Mucosa of descending colon (tissue), 3 donors: ENCODE data around the gene TMSB10. TPM values are rescaled to one million over a fixed set of nuclear protein-coding genes. Genes with fewer than 3 reads are reported as not detected.
A peak's percentile ranks its signal among the peaks of the same experiment; 100 is the strongest.
"Not testable (repeated sequence)": the region's sequence is repeated elsewhere in the genome, so short reads cannot be mapped to it uniquely, and the experiment has no call there.

Experiments
- ATAC-seq: fragments of 200-7000 bp; cut with Tn5 transposase; one replicate; pipeline ENCODE4 v1.9.1; 2020; ENCODE audit warnings: mild to moderate bottlenecking, moderate library complexity
- DNase-seq, 3 donors: peaks; one replicate each; pipeline ENCODE4 v3.0.0-alpha.2; 2020
- H3K36me3 ChIP-seq: fragments of 200-600 bp; one replicate; pipeline ENCODE4 v1.8.0; 2021; ENCODE audit warnings: low read depth, mild to moderate bottlenecking
- H3K4me1 ChIP-seq: fragments of 200-600 bp; one replicate; pipeline ENCODE4 v1.8.0; 2021; ENCODE audit warnings: low read depth, mild to moderate bottlenecking
- H3K4me3 ChIP-seq: fragments of 200-600 bp; one replicate; pipeline ENCODE4 v1.8.0; 2021; ENCODE audit warnings: mild to moderate bottlenecking
- H3K9me3 ChIP-seq: fragments of 200-600 bp; one replicate; pipeline ENCODE4 v1.8.0; 2021; ENCODE audit warnings: mild to moderate bottlenecking
- CTCF ChIP-seq: fragments of 200-600 bp; IDR thresholded peaks from one replicate; pipeline ENCODE4 v1.8.0; 2022; ENCODE audit warnings: antibody characterized with exemption, mild to moderate bottlenecking
- intact Hi-C, 2 donors: fragments of 100-400 bp; cut with DNase I in 1 of 2; cut with micrococcal nuclease in 1 of 2; formaldehyde crosslinking; loops; one replicate each; pipeline versions ENCODE4 v1.11.0 to v1.11.1; 2022; cut with DNase I, micrococcal nuclease
- total RNA-seq, 3 donors: library from RNA; stranded (reverse); fragmentation: NEBNext Ultra II Directional in 2 of 3; extraction: Animal tissue kit (Norgen Biotek cat#: 25700) in 2 of 3; gene quantifications; one replicate each; pipeline versions ENCODE4 v1.2.1 to v1.2.4, GENCODE V29; 2021 to 2023
- donor health status: DM: no; HTN: no; CAD: no; lungs with moderate emphysema.
- donor health status: DM: no; HTN: no; CAD: no.
- donor health status: DM: no; HTN: yes; CAD: no.

TMSB10 gene
- total RNA-seq, 3 donors from 2014 or later: 798 to 2,724 (median 1,605) TPM

GRCh38 chr2:84858937-84859336, 46.5 kb upstream of the TMSB10 start:
- Histone ChIP-seq H3K36me3 (no peaks in the 10 kb centered on the region), H3K4me3 (no peak overlapping the region), H3K4me1 (peaks cover 21% of the 10 kb centered on the region), H3K9me3 (no peaks in the 10 kb centered on the region)
- ATAC-seq: peak; percentile 39
- TF ChIP-seq CTCF: no peak
- intact Hi-C loops: no loop called here
- DNase-seq: no peak

- TF ChIP-seq CTCF: no peak
- H3K36me3 ChIP-seq: no peaks in the 10 kb centered on the region
- DNase-seq: no peak
Observed at GRCh38 chr2:84861539-84861938, 43.9 kb upstream of the TMSB10 start.

GRCh38 chr2:84862006-84862405, 43.5 kb upstream of the TMSB10 start:
- intact Hi-C loops: no loop called here
- no peak for TF ChIP-seq CTCF

More at GRCh38 chr2:84861539-84861938, 43.9 kb upstream of the TMSB10 start:
- intact Hi-C loops: no loop called here
- no peak overlapping the region for H3K4me3 ChIP-seq
- H3K4me1 ChIP-seq: peaks cover 20% of the 10 kb centered on the region
- no peaks in the 10 kb centered on the region for H3K9me3 ChIP-seq
- ATAC-seq: no peak

GRCh38 chr2:84865181-84865783, 40.2 kb upstream of the TMSB10 start:
- Histone ChIP-seq H3K36me3 (no peaks in the 10 kb centered on the region), H3K4me3 (no peak overlapping the region), H3K9me3 (no peaks in the 10 kb centered on the region), H3K4me1 (no peaks in the 10 kb centered on the region)
- intact Hi-C loops: no loop called here
- peak; percentile 73 for ATAC-seq
- DNase-seq: no peak
- no peak for TF ChIP-seq CTCF

More at GRCh38 chr2:84862006-84862405, 43.5 kb upstream of the TMSB10 start:
- no peak overlapping the region for H3K4me3 ChIP-seq
- no peaks in the 10 kb centered on the region for H3K36me3 ChIP-seq
- ATAC-seq: no peak
- no peaks in the 10 kb centered on the region for H3K9me3 ChIP-seq
- peaks cover 16% of the 10 kb centered on the region for H3K4me1 ChIP-seq
- DNase-seq: no peak

GRCh38 chr2:84866122-84866521, 39.3 kb upstream of the TMSB10 start:
- ATAC-seq (no peak), DNase-seq (no peak)
- H3K4me3 ChIP-seq: no peak overlapping the region
- no peaks in the 10 kb centered on the region for H3K4me1 ChIP-seq
- intact Hi-C loops: no loop called here
- no peak for TF ChIP-seq CTCF
- no peaks in the 10 kb centered on the region for H3K9me3 ChIP-seq
- H3K36me3 ChIP-seq: no peaks in the 10 kb centered on the region

GRCh38 chr2:84868327-84868726, 37.1 kb upstream of the TMSB10 start:
- ATAC-seq, DNase-seq, H3K4me3 ChIP-seq, intact Hi-C loops, H3K9me3 ChIP-seq, H3K36me3 ChIP-seq, H3K4me1 ChIP-seq: not testable (repeated sequence)
